DOHH2 (cell line): Measurements from ENCODE around the gene CHST3.

ENCODE experiments used
- H3F3A ChIP-seq: fragments of 200-600 bp; sonication (generic), shearing (Covaris generic); 2 replicates; pipeline ENCODE4 v1.6.0; 2016; ENCODE audit warnings: antibody characterized with exemption, mild to moderate bottlenecking; ENCODE audit not compliant: control insufficient read depth, insufficient read depth
- H3K27ac ChIP-seq: fragments of 200-600 bp; sonication (generic); 2 replicates; pipeline ENCODE4 v1.5.1; 2014; ENCODE audit warnings: low read depth, mild to moderate bottlenecking, low read length, moderate library complexity
- H3K27me3 ChIP-seq: fragments of 200-600 bp; sonication (generic); 2 replicates; pipeline ENCODE4 v1.6.1; 2014; ENCODE audit warnings: mild to moderate bottlenecking, low read length, mixed read lengths; ENCODE audit not compliant: control insufficient read depth
- H3K36me3 ChIP-seq: fragments of 200-600 bp; sonication (generic); 2 replicates; pipeline ENCODE4 v1.6.1; 2014; ENCODE audit warnings: mild to moderate bottlenecking, low read length, moderate library complexity, mixed read lengths; ENCODE audit not compliant: control insufficient read depth
- H3K4me1 ChIP-seq: fragments of 200-600 bp; sonication (generic); 2 replicates; pipeline ENCODE4 v1.6.1; 2014; ENCODE audit warnings: mild to moderate bottlenecking, low read length, mixed read lengths; ENCODE audit not compliant: control insufficient read depth
- H3K4me2 ChIP-seq: fragments of 200-600 bp; sonication (generic); 2 replicates; pipeline ENCODE4 v1.6.0; 2014; ENCODE audit warnings: mild to moderate bottlenecking, low read length, moderate library complexity
- H3K4me3 ChIP-seq: fragments of 200-600 bp; sonication (generic); 2 replicates; pipeline ENCODE4 v1.5.1; 2014; ENCODE audit warnings: mild to moderate bottlenecking, low read length, mixed read lengths
- H3K79me2 ChIP-seq: fragments of 200-600 bp; sonication (generic); 2 replicates; pipeline ENCODE4 v1.6.1; 2014; ENCODE audit warnings: mild to moderate bottlenecking, low read length, mixed read lengths; ENCODE audit not compliant: control insufficient read depth
- H3K9me2 ChIP-seq: fragments of 200-600 bp; sonication (generic); replicated peaks from 2 replicates; pipeline ENCODE4 v1.6.1; 2014; ENCODE audit warnings: mild to moderate bottlenecking, low read length, mixed read lengths; ENCODE audit not compliant: control insufficient read depth
- H3K9me3 ChIP-seq: fragments of 200-600 bp; sonication (generic); 2 replicates; pipeline ENCODE4 v1.6.1; 2014; ENCODE audit warnings: antibody characterized with exemption, low read length, mixed read lengths; ENCODE audit not compliant: control insufficient read depth, insufficient read depth
- H4K20me1 ChIP-seq: fragments of 200-600 bp; sonication (generic); 2 replicates; pipeline ENCODE4 v1.6.0; 2014; ENCODE audit warnings: low read depth, mild to moderate bottlenecking, antibody characterized with exemption, low read length, moderate library complexity; ENCODE audit not compliant: control insufficient read depth, insufficient read depth
- EZH2phosphoT487 ChIP-seq: fragments of 200-600 bp; sonication (generic); IDR thresholded peaks from 2 replicates; pipeline ENCODE4 v1.6.1; 2017; ENCODE audit warnings: borderline replicate concordance, mild to moderate bottlenecking, antibody characterized with exemption, low read length, moderate library complexity, mixed read lengths
- TF ChIP-seq, protein P1 (sequence below): fragments of 200-600 bp; sonication (generic); IDR thresholded peaks from one replicate; pipeline ENCODE4 v1.5.1; 2014; ENCODE audit warnings: antibody characterized with exemption, mild to moderate bottlenecking, low read depth, low read length; ENCODE audit not compliant: poor library complexity, severe bottlenecking

The CHST3 gene

GRCh38 chr10:72034040-72034499, 69.9 kb downstream of the CHST3 start:
- Histone ChIP-seq H3K4me2 (no peak overlapping the region), H3K4me1 (no peaks in the 10 kb centered on the region), H3F3A (no peaks in the 10 kb centered on the region), H3K27ac (no peak overlapping the region), H4K20me1 (no peaks in the 10 kb centered on the region), H3K9me3 (no peaks in the 10 kb centered on the region), H3K9me2 (no peaks in the 10 kb centered on the region), H3K79me2 (no peaks in the 10 kb centered on the region), H3K36me3 (no peaks in the 10 kb centered on the region), H3K27me3 (0 out of 2 replicates have a peak, but pooled peaks cover 3% of the 10 kb centered on the region), H3K4me3 (no peak overlapping the region)
- TF ChIP-seq EZH2phosphoT487, result no peak
- TF ChIP-seq, protein P1, sequence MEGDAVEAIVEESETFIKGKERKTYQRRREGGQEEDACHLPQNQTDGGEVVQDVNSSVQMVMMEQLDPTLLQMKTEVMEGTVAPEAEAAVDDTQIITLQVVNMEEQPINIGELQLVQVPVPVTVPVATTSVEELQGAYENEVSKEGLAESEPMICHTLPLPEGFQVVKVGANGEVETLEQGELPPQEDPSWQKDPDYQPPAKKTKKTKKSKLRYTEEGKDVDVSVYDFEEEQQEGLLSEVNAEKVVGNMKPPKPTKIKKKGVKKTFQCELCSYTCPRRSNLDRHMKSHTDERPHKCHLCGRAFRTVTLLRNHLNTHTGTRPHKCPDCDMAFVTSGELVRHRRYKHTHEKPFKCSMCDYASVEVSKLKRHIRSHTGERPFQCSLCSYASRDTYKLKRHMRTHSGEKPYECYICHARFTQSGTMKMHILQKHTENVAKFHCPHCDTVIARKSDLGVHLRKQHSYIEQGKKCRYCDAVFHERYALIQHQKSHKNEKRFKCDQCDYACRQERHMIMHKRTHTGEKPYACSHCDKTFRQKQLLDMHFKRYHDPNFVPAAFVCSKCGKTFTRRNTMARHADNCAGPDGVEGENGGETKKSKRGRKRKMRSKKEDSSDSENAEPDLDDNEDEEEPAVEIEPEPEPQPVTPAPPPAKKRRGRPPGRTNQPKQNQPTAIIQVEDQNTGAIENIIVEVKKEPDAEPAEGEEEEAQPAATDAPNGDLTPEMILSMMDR, result no peak

GRCh38 chr10:72034761-72035160, 70.6 kb downstream of the CHST3 start:
- no peaks in the 10 kb centered on the region for H4K20me1 ChIP-seq
- H3F3A ChIP-seq, result no peaks in the 10 kb centered on the region
- no peak overlapping the region for H3K4me2 ChIP-seq
- no peaks in the 10 kb centered on the region for H3K9me3 ChIP-seq
- no peak for TF ChIP-seq EZH2phosphoT487
- TF ChIP-seq, protein P1, result no peak
- H3K27ac ChIP-seq, result no peak overlapping the region
- no peak overlapping the region for H3K4me3 ChIP-seq
- no peaks in the 10 kb centered on the region for H3K9me2 ChIP-seq
- no peaks in the 10 kb centered on the region for H3K36me3 ChIP-seq
- H3K27me3 ChIP-seq, result no peaks in the 10 kb centered on the region
- H3K79me2 ChIP-seq, result no peaks in the 10 kb centered on the region
- H3K4me1 ChIP-seq, result no peaks in the 10 kb centered on the region

DNA sequence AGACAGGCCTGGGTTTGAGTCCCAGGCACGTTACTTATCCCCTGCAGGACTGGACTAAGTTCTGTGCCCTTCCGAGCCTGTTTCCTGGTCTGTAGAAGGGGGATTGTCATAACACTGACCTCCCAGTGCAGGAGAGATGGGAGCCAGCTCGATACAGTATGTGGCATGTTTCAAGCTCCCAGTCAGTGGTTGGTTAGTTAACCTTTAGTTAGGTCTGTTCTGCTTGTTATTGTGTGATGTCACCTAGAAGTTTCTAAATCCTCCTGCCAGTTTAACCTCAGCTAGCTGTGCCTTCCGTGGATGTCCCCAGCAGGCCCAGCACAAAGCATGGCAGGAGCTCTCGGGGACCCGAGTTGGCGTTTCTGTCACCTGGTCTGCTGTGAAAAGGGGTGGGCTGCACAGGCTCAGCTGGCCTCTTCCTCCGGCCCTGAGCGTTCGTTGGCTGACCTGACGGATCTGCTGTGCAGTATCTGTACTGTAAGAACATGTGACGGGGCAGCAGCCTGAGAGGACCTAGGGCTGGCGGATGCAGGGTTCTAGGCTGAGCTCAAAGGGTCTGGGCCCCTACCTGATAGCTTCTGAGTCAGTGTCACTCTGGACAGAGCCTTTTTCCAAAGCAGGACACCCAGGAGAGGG, 71.2 kb downstream of the CHST3 start:
- Histone ChIP-seq H3K9me2 (no peaks in the 10 kb centered on the region), H3K4me3 (no peak overlapping the region), H3K4me2 (no peak overlapping the region), H3K4me1 (no peaks in the 10 kb centered on the region), H3K36me3 (no peaks in the 10 kb centered on the region), H3K27ac (no peak overlapping the region), H3K9me3 (no peaks in the 10 kb centered on the region), H3K79me2 (no peaks in the 10 kb centered on the region), H4K20me1 (no peaks in the 10 kb centered on the region), H3F3A (no peaks in the 10 kb centered on the region), H3K27me3 (no peaks in the 10 kb centered on the region)
- TF ChIP-seq, protein P1, result no peak
- no peak for TF ChIP-seq EZH2phosphoT487
